HepG2 (cell line): ENCODE results near the gene IZUMO4. TPM values are rescaled to one million over a fixed set of nuclear protein-coding genes. Genes with fewer than 3 reads are reported as not detected.

Experiments used
- AKAP8 ChIP-seq: sonication (generic); formaldehyde crosslinking; IDR thresholded peaks from 2 replicates; pipeline ENCODE4 v1.5.1; 2020; ENCODE audit warnings: mild to moderate bottlenecking, missing genetic modification reagents
- CAMTA2 ChIP-seq: sonication (generic); formaldehyde crosslinking; IDR thresholded peaks from 2 replicates; pipeline ENCODE4 v1.4.0; 2020; ENCODE audit warnings: mild to moderate bottlenecking, missing genetic modification reagents, borderline replicate concordance
- HNRNPLL ChIP-seq: fragments of 200-400 bp; formaldehyde crosslinking; IDR thresholded peaks from 2 replicates; pipeline ENCODE4 v1.6.1; 2017; ENCODE audit warnings: mild to moderate bottlenecking, low read depth, low read length; ENCODE audit not compliant: poor library complexity, severe bottlenecking
- KDM1A ChIP-seq: IDR thresholded peaks from 2 replicates; pipeline ENCODE4 v1.6.1; 2016; ENCODE audit warnings: missing compliant biosample characterization
- MED13 ChIP-seq: sonication (generic); formaldehyde crosslinking; IDR thresholded peaks from 2 replicates; pipeline ENCODE4 v1.5.0; 2020; ENCODE audit warnings: missing genetic modification reagents
- PHF8 ChIP-seq: sonication (generic); formaldehyde crosslinking; IDR thresholded peaks from 2 replicates; pipeline ENCODE4 v1.5.0; 2020; ENCODE audit warnings: missing genetic modification reagents
- POGK ChIP-seq: sonication (generic); formaldehyde crosslinking; conservative IDR thresholded peaks from 2 replicates; pipeline ENCODE4 v1.8.0; 2022; ENCODE audit warnings: mild to moderate bottlenecking, moderate library complexity, missing genetic modification reagents
- RBFOX2 ChIP-seq: fragments of 200-400 bp; formaldehyde crosslinking; IDR thresholded peaks from 2 replicates; pipeline ENCODE4 v1.6.1; 2017; ENCODE audit warnings: low read depth, mild to moderate bottlenecking, low read length
- RNF219 ChIP-seq: sonication (generic); formaldehyde crosslinking; IDR thresholded peaks from 2 replicates; pipeline ENCODE4 v1.5.0; 2020; ENCODE audit warnings: mild to moderate bottlenecking, missing genetic modification reagents
- SRSF4 ChIP-seq: fragments of 200-400 bp; formaldehyde crosslinking; IDR thresholded peaks from one replicate; pipeline ENCODE4 v1.6.1; 2018; ENCODE audit warnings: mild to moderate bottlenecking, low read depth, low read length, moderate library complexity; ENCODE audit not compliant: poor library complexity, severe bottlenecking
- TFDP2 ChIP-seq: sonication (generic); formaldehyde crosslinking; IDR thresholded peaks from 2 replicates; pipeline ENCODE4 v1.4.0; 2020; ENCODE audit warnings: missing genetic modification reagents
- WIZ ChIP-seq: sonication (generic); formaldehyde crosslinking; IDR thresholded peaks from 2 replicates; pipeline ENCODE4 v1.5.1; 2020; ENCODE audit warnings: mild to moderate bottlenecking, missing genetic modification reagents
- ZBTB10 ChIP-seq: sonication (generic); formaldehyde crosslinking; IDR thresholded peaks from 2 replicates; pipeline ENCODE4 v1.4.0; 2020; ENCODE audit warnings: missing genetic modification reagents, borderline replicate concordance
- ZFP62 ChIP-seq: sonication (generic); formaldehyde crosslinking; IDR thresholded peaks from 2 replicates; pipeline ENCODE4 v1.4.0; 2020; ENCODE audit warnings: missing genetic modification reagents
- ZNF350 ChIP-seq: sonication (generic); formaldehyde crosslinking; IDR thresholded peaks from 2 replicates; pipeline ENCODE4 v1.4.0; 2020; ENCODE audit warnings: mild to moderate bottlenecking, low read depth, missing genetic modification reagents, borderline replicate concordance
- ZNF563 ChIP-seq: sonication (generic); formaldehyde crosslinking; IDR thresholded peaks from 2 replicates; pipeline ENCODE4 v1.8.0; 2022; ENCODE audit warnings: mild to moderate bottlenecking, moderate library complexity, missing genetic modification reagents
- ZNF749 ChIP-seq: sonication (generic); formaldehyde crosslinking; IDR thresholded peaks from 2 replicates; pipeline ENCODE4 v1.8.0; 2022; ENCODE audit warnings: mild to moderate bottlenecking, missing genetic modification reagents, moderate library complexity, borderline replicate concordance
- ZNF781 ChIP-seq: sonication (generic); formaldehyde crosslinking; IDR thresholded peaks from 2 replicates; pipeline ENCODE4 v1.5.1; 2020; ENCODE audit warnings: borderline replicate concordance, mild to moderate bottlenecking, missing genetic modification reagents; ENCODE audit errors: not compliant biosample characterization
- ZNF800 ChIP-seq: sonication (generic); formaldehyde crosslinking; IDR thresholded peaks from 2 replicates; pipeline ENCODE4 v1.4.0; 2020; ENCODE audit warnings: missing genetic modification reagents
- polyA plus RNA-seq, 8 experiments: library from polyadenylated mRNA; depleted of rRNA in 3 of 8; stranded (reverse) in 7 of 8; unstranded in 1 of 8; fragments of >200 nt; fragmentation: Illumina TruSeq in 4 of 8; extraction: Trizol in 4 of 8; gene quantifications; 2 replicates each; pipeline versions ENCODE4 v1.2.1 to v1.2.3, GENCODE V29; 2011 to 2016; ENCODE audit warnings: low read depth in 4 of 8, missing spikeins in 1 of 8, mixed read lengths in 1 of 8; ENCODE audit not compliant: insufficient read depth in 1 of 8
- total RNA-seq, 5 experiments: library from RNA; depleted of rRNA; stranded (reverse); fragments of >200 nt; fragmentation: Illumina TruSeq; extraction: Trizol; gene quantifications; 2 replicates each; pipeline ENCODE4 v1.2.3, GENCODE V29; 2016; ENCODE audit warnings: low read depth in 1 of 5

IZUMO4 gene
- total and polyA plus RNA-seq, 2 of the 13 experiments (the other 11 are each of a cell fraction or from before 2014, with no cell fraction given): 0.77 to 3.9 TPM

GRCh38 chr19:2050349-2050990, 46.2 kb upstream of the IZUMO4 start (continued):
- TF ChIP-seq MED13 (CRISPR knock-in tag): no peak
- TF ChIP-seq SRSF4: no peak
- no peak for TF ChIP-seq ZNF781 (CRISPR knock-in tag)
- no peak for TF ChIP-seq ZFP62 (CRISPR knock-in tag)
- no peak for TF ChIP-seq WIZ (CRISPR knock-in tag)
- no peak for TF ChIP-seq ZNF749 (CRISPR knock-in tag)
- TF ChIP-seq ZNF563 (CRISPR knock-in tag): no peak
- TF ChIP-seq POGK (CRISPR knock-in tag): 0 out of 2 replicates have a peak, but pooled peaks have one; percentile 18
- no peak for TF ChIP-seq RNF219 (CRISPR knock-in tag)
- no peak for TF ChIP-seq KDM1A (CRISPR knock-in tag)
- 0 out of 2 replicates have a peak, but pooled peaks have one; percentile 9 for TF ChIP-seq AKAP8 (CRISPR knock-in tag)
- peak; percentile 66; the same call in 1 of the 2 replicates for TF ChIP-seq ZBTB10 (CRISPR knock-in tag)
- TF ChIP-seq ZNF800: no peak
- TF ChIP-seq ZNF350 (CRISPR knock-in tag): no peak
- TF ChIP-seq CAMTA2 (CRISPR knock-in tag): no peak
- TF ChIP-seq RBFOX2: peak; percentile 31
- peak; percentile 11 for TF ChIP-seq HNRNPLL
- TF ChIP-seq PHF8: 0 out of 2 replicates have a peak, but pooled peaks have one; percentile 39
- TF ChIP-seq TFDP2: no peak
